Measurements from ENCODE around the gene SLC2A13. TPM values are rescaled to one million over a fixed set of nuclear protein-coding genes. Genes with fewer than 3 reads are reported as not detected.

The SLC2A13 gene
- total RNA-seq, 1 experiment from 2014 or later = 1.6 TPM

- Histone ChIP-seq H3K36me3 (ENCODE audit: low read depth) (no peaks in the 10 kb centered on the region), H3K27me3 (ENCODE audit: insufficient read depth, low read depth) (no peaks in the 10 kb centered on the region), H3F3A (ENCODE audit: insufficient read depth, low read depth) (no peaks in the 10 kb centered on the region), H4K20me1 (ENCODE audit: insufficient read depth) (no peaks in the 10 kb centered on the region), H3K4me1 (replicated peaks; ENCODE audit: insufficient read depth) (no peaks in the 10 kb centered on the region), H3K9me2 (ENCODE audit: insufficient read depth) (no peaks in the 10 kb centered on the region; the same call in 1 of the 2 replicates), H2AFZ (0 out of 2 replicates have a peak overlapping the region, but pooled peaks have one; percentile 43), H3K4me3 (no peak overlapping the region), H3K27ac (no peak overlapping the region), H3K9me3 (ENCODE audit: insufficient read depth, low read depth) (0 out of 2 replicates have a peak, but pooled peaks cover 4% of the 10 kb centered on the region), H3K79me2 (ENCODE audit: low read depth) (no peaks in the 10 kb centered on the region), H3K4me2 (no peak overlapping the region)
- no peak for TF ChIP-seq EZH2 (IDR thresholded peaks at IDR 0.05; ENCODE audit: low read depth)
- TF ChIP-seq CTCF (conservative IDR thresholded peaks at IDR 0.05) = no peak
- POLR2A ChIA-PET (ENCODE audit: unreplicated experiment) = no interaction called here
- intact Hi-C loops (cut with micrococcal nuclease; ENCODE audit: unreplicated experiment) = no loop called here
- CTCF ChIA-PET = no interaction called here
- no TSS peak for BruUV-seq (replicated peaks)
- no peak for DNase-seq
Observed at GRCh38 chr12:40138526-40138925, 32.6 kb upstream of the SLC2A13 start.

- Histone ChIP-seq H3F3A (ENCODE audit: insufficient read depth, low read depth) (no peaks in the 10 kb centered on the region), H3K4me1 (replicated peaks; ENCODE audit: insufficient read depth) (no peaks in the 10 kb centered on the region), H3K4me3 (no peak overlapping the region), H3K79me2 (ENCODE audit: low read depth) (no peaks in the 10 kb centered on the region), H3K36me3 (ENCODE audit: low read depth) (no peaks in the 10 kb centered on the region), H2AFZ (no peak overlapping the region), H3K27me3 (ENCODE audit: insufficient read depth, low read depth) (no peaks in the 10 kb centered on the region), H4K20me1 (ENCODE audit: insufficient read depth) (no peaks in the 10 kb centered on the region), H3K4me2 (no peak overlapping the region), H3K27ac (no peak overlapping the region), H3K9me2 (ENCODE audit: insufficient read depth) (no peaks in the 10 kb centered on the region; the same call in 1 of the 2 replicates), H3K9me3 (ENCODE audit: insufficient read depth, low read depth) (0 out of 2 replicates have a peak, but pooled peaks cover 4% of the 10 kb centered on the region)
- BruUV-seq (replicated peaks) = no TSS peak
- DNase-seq = no peak
- no peak for TF ChIP-seq EZH2 (IDR thresholded peaks at IDR 0.05; ENCODE audit: low read depth)
- TF ChIP-seq CTCF (conservative IDR thresholded peaks at IDR 0.05) = no peak
- intact Hi-C loops (cut with micrococcal nuclease; ENCODE audit: unreplicated experiment) = no loop called here
- POLR2A ChIA-PET (ENCODE audit: unreplicated experiment) = no interaction called here
- CTCF ChIA-PET = no interaction called here
Observed at GRCh38 chr12:40137252-40137651, 31.4 kb upstream of the SLC2A13 start.

GRCh38 chr12:40127408-40127807 is 21.5 kb upstream of the SLC2A13 start:
- Histone ChIP-seq H3K27me3 (ENCODE audit: insufficient read depth, low read depth) (no peaks in the 10 kb centered on the region), H3F3A (ENCODE audit: insufficient read depth, low read depth) (no peaks in the 10 kb centered on the region), H3K9me3 (ENCODE audit: insufficient read depth, low read depth) (no peaks in the 10 kb centered on the region), H3K4me1 (replicated peaks; ENCODE audit: insufficient read depth) (no peaks in the 10 kb centered on the region), H3K27ac (no peak overlapping the region), H3K9me2 (ENCODE audit: insufficient read depth) (no peaks in the 10 kb centered on the region), H3K4me3 (no peak overlapping the region), H2AFZ (no peak overlapping the region), H3K79me2 (ENCODE audit: low read depth) (no peaks in the 10 kb centered on the region), H3K36me3 (ENCODE audit: low read depth) (no peaks in the 10 kb centered on the region), H4K20me1 (ENCODE audit: insufficient read depth) (no peaks in the 10 kb centered on the region), H3K4me2 (no peak overlapping the region)
- CTCF ChIA-PET = no interaction called here
- intact Hi-C loops (cut with micrococcal nuclease; ENCODE audit: unreplicated experiment) = no loop called here
- no TSS peak for BruUV-seq (replicated peaks)
- DNase-seq = no peak
- TF ChIP-seq EZH2 (IDR thresholded peaks at IDR 0.05; ENCODE audit: low read depth) (no peak), CTCF (conservative IDR thresholded peaks at IDR 0.05) (no peak)
- POLR2A ChIA-PET (ENCODE audit: unreplicated experiment) = no interaction called here
